Activated naive CD4-positive, alpha-beta T cell treated with anti-CD3 and anti-CD28 coated beads for 36 hours (primary cell): ENCODE data around the gene UGGT2. TPM values are rescaled to one million over a fixed set of nuclear protein-coding genes. Genes with fewer than 3 reads are reported as not detected.
"Not testable (repeated sequence)": the region's sequence is repeated elsewhere in the genome, so short reads cannot be mapped to it uniquely, and the experiment has no call there.

Experiments used
- CTCF ChIA-PET: fragments of 350-600 bp; sonication (Branson Sonifier 250); formaldehyde crosslinking; loops from one replicate; lab custom pipeline; 2021; ENCODE audit warnings: antibody characterized with exemption; lab: Charles Lee
- DNase-seq: peaks from one replicate; pipeline ENCODE4 v3.0.0-alpha.2; 2020
- H3K27ac Mint-ChIP-seq: one replicate; pipeline ENCODE4 v1.8.0; 2021; ENCODE audit warnings: mild to moderate bottlenecking, mixed read lengths
- H3K27me3 Mint-ChIP-seq: one replicate; pipeline ENCODE4 v1.8.0; 2021; ENCODE audit warnings: low read depth, mixed read lengths
- H3K36me3 Mint-ChIP-seq: one replicate; pipeline ENCODE4 v1.8.0; 2021; ENCODE audit warnings: low read depth, mixed read lengths
- H3K4me1 Mint-ChIP-seq: one replicate; pipeline ENCODE4 v1.8.0; 2021; ENCODE audit warnings: low read depth, mixed read lengths
- H3K4me3 Mint-ChIP-seq: one replicate; pipeline ENCODE4 v1.8.0; 2021; ENCODE audit warnings: mild to moderate bottlenecking, moderate library complexity, mixed read lengths
- H3K9me3 Mint-ChIP-seq: one replicate; pipeline ENCODE4 v1.8.0; 2021; ENCODE audit warnings: mixed read lengths
- intact Hi-C: fragments of 100-400 bp; cut with micrococcal nuclease; formaldehyde crosslinking; loops from one replicate; pipeline ENCODE4 v1.15.1; 2023
- total RNA-seq, 2 experiments: library from RNA; stranded (reverse); gene quantifications; one replicate each; pipeline ENCODE4 v1.2.3, GENCODE V29; 2021

Gene UGGT2
- total RNA-seq, 2 experiments from 2014 or later = 0.12 TPM; not detected in 1

DNA sequence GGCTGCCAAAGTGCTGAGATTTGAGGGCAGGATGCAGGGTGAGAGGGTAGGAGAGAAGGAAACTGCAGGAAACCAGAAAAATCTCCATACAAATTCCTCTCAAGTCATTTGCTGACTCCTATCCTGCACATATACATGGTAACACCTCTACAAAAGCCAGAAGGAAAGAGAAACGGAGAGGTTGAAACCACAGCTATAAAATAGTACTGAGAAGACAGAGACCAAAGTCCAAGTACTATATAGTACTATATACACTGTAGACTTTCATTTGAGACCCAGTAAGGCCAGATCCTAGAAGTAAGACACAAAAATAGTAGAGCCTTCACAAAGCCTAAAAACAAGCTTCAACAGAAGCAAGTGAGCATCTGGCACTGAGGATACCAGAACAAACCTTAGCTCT lies 103.1 kb downstream of the UGGT2 start:
- no peak for DNase-seq
- Mint-ChIP-seq H3K27me3 (no peaks in the 10 kb centered on the region), H3K4me1 (no peaks in the 10 kb centered on the region), H3K4me3 (no peak overlapping the region), H3K9me3 (peaks cover 4% of the 10 kb centered on the region), H3K36me3 (no peaks in the 10 kb centered on the region), H3K27ac (no peak overlapping the region)
- intact Hi-C loops = no loop called here
- CTCF ChIA-PET = no interaction called here

DNA sequence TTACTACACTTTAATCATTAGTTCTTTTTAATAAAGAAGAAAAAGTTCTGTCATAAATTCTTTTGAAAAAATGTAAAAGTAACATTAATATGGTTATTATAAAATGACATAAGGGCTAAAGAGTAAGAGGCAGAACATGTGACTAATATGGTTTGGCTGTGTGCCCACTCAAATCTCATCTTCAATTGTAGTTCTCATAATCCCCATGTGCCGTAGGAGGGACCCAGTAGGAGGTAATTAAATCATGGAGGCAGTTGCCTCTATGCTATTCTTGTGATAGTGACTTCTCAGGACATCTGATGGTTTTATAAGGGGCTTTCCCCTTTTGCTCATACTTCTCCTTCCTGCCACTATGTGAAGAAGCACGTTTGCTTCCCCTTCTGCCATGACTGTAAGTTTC lies 104.5 kb downstream of the UGGT2 start:
- no peaks in the 10 kb centered on the region for H3K4me1 Mint-ChIP-seq
- H3K4me3 Mint-ChIP-seq = no peak overlapping the region
- intact Hi-C loops = no loop called here
- no peaks in the 10 kb centered on the region for H3K27me3 Mint-ChIP-seq
- no peaks in the 10 kb centered on the region for H3K36me3 Mint-ChIP-seq
- no peak overlapping the region for H3K27ac Mint-ChIP-seq
- CTCF ChIA-PET = no interaction called here
- peaks cover 4% of the 10 kb centered on the region for H3K9me3 Mint-ChIP-seq
- no peak for DNase-seq

DNA sequence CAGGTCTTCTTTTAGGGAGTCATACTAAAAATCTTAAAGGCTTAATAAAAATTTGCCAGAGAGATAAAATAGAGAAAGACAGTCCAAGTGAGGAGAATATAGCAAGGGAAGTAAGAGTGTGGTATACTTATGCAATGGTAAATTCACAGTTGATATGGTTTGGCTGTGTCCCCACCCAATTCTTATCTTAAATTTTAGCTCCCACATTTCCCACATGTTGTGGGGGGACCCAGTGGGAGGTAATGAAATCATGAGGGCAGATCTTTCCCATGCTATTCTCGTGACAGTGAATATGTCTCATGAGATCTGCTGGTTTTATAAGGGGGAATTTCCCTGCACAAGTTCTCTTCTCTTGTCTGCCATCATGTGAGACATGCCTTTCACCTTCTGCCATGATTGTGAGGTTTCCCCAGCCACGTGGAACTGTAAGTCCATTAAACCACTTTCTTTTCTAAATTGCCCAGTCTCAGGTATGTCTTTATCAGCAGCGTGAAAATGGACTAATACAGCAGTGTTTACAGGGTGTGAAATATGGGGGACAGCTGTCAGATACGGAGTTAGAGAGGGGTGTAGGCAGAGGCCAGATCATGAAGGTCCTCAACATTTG lies 115.4 kb downstream of the UGGT2 start:
- Mint-ChIP-seq H3K4me3 (no peak overlapping the region), H3K27me3 (no peaks in the 10 kb centered on the region), H3K4me1 (no peaks in the 10 kb centered on the region), H3K36me3 (no peaks in the 10 kb centered on the region), H3K27ac (no peak overlapping the region), H3K9me3 (peaks cover 4% of the 10 kb centered on the region)
- CTCF ChIA-PET = no interaction called here
- intact Hi-C loops = no loop called here
- DNase-seq = no peak

- H3K4me1 Mint-ChIP-seq = no peaks in the 10 kb centered on the region
- peaks cover 32% of the 10 kb centered on the region for H3K9me3 Mint-ChIP-seq
- intact Hi-C loops = no loop called here
- CTCF ChIA-PET = no interaction called here
- H3K36me3 Mint-ChIP-seq = peaks cover 2% of the 10 kb centered on the region
- no peaks in the 10 kb centered on the region for H3K27me3 Mint-ChIP-seq
- no peak overlapping the region for H3K4me3 Mint-ChIP-seq
- no peak overlapping the region for H3K27ac Mint-ChIP-seq
- DNase-seq = no peak
These were observed 121.7 kb downstream of the UGGT2 start for GRCh38 chr13:95931300-95932025.

DNA sequence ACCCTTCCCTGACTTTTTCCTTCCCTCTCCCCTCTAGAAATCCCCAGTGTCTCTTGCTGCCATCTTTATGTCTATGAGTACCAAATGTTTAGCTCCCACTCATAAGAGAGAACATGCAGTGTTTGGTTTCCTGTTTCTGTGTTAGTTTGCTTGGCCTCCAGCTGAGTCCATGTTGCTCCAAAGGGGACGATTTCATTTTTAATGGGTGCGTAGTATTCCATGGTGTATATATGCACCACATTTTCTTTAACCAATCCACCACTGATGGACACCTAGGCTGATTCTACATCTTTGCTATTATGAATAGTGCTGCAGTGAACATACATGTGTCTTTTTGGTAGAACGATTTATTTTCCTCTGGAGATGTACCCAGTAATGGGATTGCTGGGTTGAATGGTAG lies 123.8 kb downstream of the UGGT2 start:
- Mint-ChIP-seq H3K36me3 (peaks cover 2% of the 10 kb centered on the region), H3K27ac (no peak overlapping the region), H3K4me1 (no peaks in the 10 kb centered on the region), H3K4me3 (no peak overlapping the region), H3K9me3 (peaks cover 28% of the 10 kb centered on the region), H3K27me3 (no peaks in the 10 kb centered on the region)
- DNase-seq = no peak
- intact Hi-C loops = no loop called here
- CTCF ChIA-PET = no interaction called here

DNA sequence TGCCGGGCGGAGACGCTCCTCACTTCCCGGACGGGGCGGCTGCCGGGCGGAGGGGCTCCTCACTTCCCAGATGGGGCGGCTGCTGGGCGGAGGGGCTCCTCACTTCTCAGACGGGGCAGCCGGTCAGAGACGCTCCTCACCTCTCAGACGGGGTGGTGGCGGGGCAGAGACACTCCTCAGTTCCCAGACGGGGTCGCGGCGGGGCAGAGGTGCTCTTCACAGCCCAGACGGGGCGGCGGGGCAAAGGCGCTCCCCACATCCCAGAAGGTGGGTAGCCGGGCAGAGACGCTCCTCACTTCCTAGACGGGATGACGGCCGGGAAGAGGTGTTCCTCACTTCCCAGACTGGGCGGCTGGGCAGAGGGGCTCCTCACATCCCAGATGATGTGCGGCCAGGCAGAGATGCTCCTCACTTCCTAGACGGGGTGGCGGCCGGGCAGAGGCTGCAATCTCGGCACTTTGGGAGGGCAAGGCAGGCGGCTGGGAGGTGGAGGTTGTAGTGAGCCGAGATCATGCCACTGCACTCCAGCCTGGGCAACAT lies 124.8 kb downstream of the UGGT2 start:
- DNase-seq, CTCF ChIA-PET, intact Hi-C loops, H3K4me3 Mint-ChIP-seq, H3K36me3 Mint-ChIP-seq, H3K27me3 Mint-ChIP-seq, H3K27ac Mint-ChIP-seq, H3K4me1 Mint-ChIP-seq: not testable (repeated sequence)
- H3K9me3 Mint-ChIP-seq = peaks cover 28% of the 10 kb centered on the region

- DNase-seq = no peak
- H3K4me3 Mint-ChIP-seq = no peak overlapping the region
- no peak overlapping the region for H3K27ac Mint-ChIP-seq
- peaks cover 24% of the 10 kb centered on the region for H3K9me3 Mint-ChIP-seq
- CTCF ChIA-PET = no interaction called here
- H3K36me3 Mint-ChIP-seq = peaks cover 2% of the 10 kb centered on the region
- H3K27me3 Mint-ChIP-seq = no peaks in the 10 kb centered on the region
- no peaks in the 10 kb centered on the region for H3K4me1 Mint-ChIP-seq
- intact Hi-C loops = no loop called here
These were observed 127.0 kb downstream of the UGGT2 start for GRCh38 chr13:95926231-95926630.

GRCh38 chr13:95924389-95924994 lies 128.7 kb downstream of the UGGT2 start:
- H3K4me3 Mint-ChIP-seq = no peak overlapping the region
- peaks cover 2% of the 10 kb centered on the region for H3K36me3 Mint-ChIP-seq
- no peak overlapping the region for H3K27ac Mint-ChIP-seq
- intact Hi-C loops = no loop called here
- CTCF ChIA-PET = interaction anchor here (0.6 kb wide), 1 partner anchor 357 kb away, joined by 3 read pairs; no protein-coding TSS in a partner anchor
- H3K9me3 Mint-ChIP-seq = peaks cover 12% of the 10 kb centered on the region
- H3K4me1 Mint-ChIP-seq = no peaks in the 10 kb centered on the region
- DNase-seq = no peak
- H3K27me3 Mint-ChIP-seq = no peaks in the 10 kb centered on the region

DNA sequence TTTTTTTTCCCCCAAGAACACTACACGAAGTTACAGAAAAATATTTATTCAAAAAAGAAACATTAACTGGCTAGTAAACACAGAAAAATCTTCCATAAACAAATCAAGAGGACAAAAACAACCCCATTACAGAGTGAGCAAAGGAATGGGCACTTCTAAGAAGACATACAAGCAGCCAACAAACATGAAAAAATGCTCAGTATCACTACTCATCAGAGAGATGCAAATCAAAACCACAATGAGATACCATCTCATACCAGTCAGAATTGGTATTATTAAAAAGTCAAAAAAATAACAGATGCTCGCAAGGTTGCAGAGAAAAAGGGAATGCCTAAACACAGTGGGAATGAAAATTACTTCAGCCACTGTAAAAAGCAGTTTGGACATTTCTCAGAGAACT lies 131.7 kb downstream of the UGGT2 start:
- Mint-ChIP-seq H3K36me3 (no peaks in the 10 kb centered on the region), H3K27ac (no peak overlapping the region)

GRCh38 chr13:95920485-95920884 lies 132.7 kb downstream of the UGGT2 start:
- no peaks in the 10 kb centered on the region for H3K36me3 Mint-ChIP-seq
- H3K27me3 Mint-ChIP-seq = no peaks in the 10 kb centered on the region
- no peaks in the 10 kb centered on the region for H3K9me3 Mint-ChIP-seq
- no peak overlapping the region for H3K27ac Mint-ChIP-seq
- no peak overlapping the region for H3K4me3 Mint-ChIP-seq
- CTCF ChIA-PET = no interaction called here
- no peak for DNase-seq
- H3K4me1 Mint-ChIP-seq = no peaks in the 10 kb centered on the region
- intact Hi-C loops = no loop called here

More for the DNA sequence above, 131.7 kb downstream of the UGGT2 start:
- Mint-ChIP-seq H3K9me3 (no peaks in the 10 kb centered on the region), H3K4me3 (no peak overlapping the region), H3K27me3 (no peaks in the 10 kb centered on the region), H3K4me1 (no peaks in the 10 kb centered on the region)
- CTCF ChIA-PET = no interaction called here
- intact Hi-C loops = no loop called here
- DNase-seq = no peak

GRCh38 chr13:95918860-95919259 lies 134.3 kb downstream of the UGGT2 start:
- H3K4me1 Mint-ChIP-seq = no peaks in the 10 kb centered on the region

GRCh38 chr13:95914991-95915501 lies 138.2 kb downstream of the UGGT2 start:
- no peak overlapping the region for H3K27ac Mint-ChIP-seq
- intact Hi-C loops = no loop called here
- DNase-seq = no peak
- H3K4me1 Mint-ChIP-seq = no peaks in the 10 kb centered on the region
- H3K27me3 Mint-ChIP-seq = no peaks in the 10 kb centered on the region
- peaks cover 11% of the 10 kb centered on the region for H3K9me3 Mint-ChIP-seq
- no peak overlapping the region for H3K4me3 Mint-ChIP-seq
- CTCF ChIA-PET = interaction anchor here (0.6 kb wide), 1 partner anchor 10 kb away, joined by 5 read pairs; no protein-coding TSS in a partner anchor
- H3K36me3 Mint-ChIP-seq = no peaks in the 10 kb centered on the region

More at GRCh38 chr13:95918860-95919259, 134.3 kb downstream of the UGGT2 start:
- CTCF ChIA-PET = interaction anchor here (0.6 kb wide), 1 partner anchor 533 kb away, joined by 6 read pairs; no protein-coding TSS in a partner anchor
- DNase-seq = no peak
- H3K27ac Mint-ChIP-seq = no peak overlapping the region
- no peaks in the 10 kb centered on the region for H3K36me3 Mint-ChIP-seq
- no peaks in the 10 kb centered on the region for H3K9me3 Mint-ChIP-seq
- intact Hi-C loops = no loop called here
- no peak overlapping the region for H3K4me3 Mint-ChIP-seq
- no peaks in the 10 kb centered on the region for H3K27me3 Mint-ChIP-seq
